Measurements from ENCODE around the gene ARG2.

DNA sequence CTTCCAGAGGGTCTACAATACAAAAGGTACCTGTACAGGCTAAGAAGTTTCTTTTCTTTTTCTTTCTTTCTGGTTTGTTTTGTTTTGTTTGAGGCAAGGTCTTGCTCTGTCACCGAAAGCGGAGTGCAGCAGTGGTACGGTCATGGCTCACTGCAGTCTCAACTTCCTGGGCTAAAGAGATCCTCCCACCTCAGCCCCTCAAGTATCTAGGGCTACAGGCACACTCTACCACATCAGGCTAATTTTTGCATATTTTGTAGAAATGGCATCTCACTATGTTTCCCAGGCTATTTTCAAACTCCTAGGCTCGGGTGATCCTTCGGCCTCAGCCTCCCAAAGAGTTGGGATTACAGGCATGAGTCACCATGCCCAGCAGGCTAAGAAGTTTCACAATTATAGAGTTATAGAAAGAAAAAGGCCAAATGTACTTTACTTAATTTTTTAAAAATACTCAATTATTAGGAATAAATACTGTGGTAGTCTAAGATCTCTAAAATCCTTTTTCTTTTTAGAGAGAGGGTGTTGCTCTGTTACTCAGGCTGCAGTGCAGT lies 16.6 kb upstream of the ARG2 start:
- TF ChIP-seq EZH2 (IDR thresholded peaks at IDR 0.05; ENCODE audit: insufficient read depth, poor library complexity, severe bottlenecking) (no peak), EZH2phosphoT487 (IDR thresholded peaks at IDR 0.05; ENCODE audit: insufficient read depth, low read depth) (no peak)
